RKO (cell line): ENCODE results near the gene POU6F2.
"Not testable (repeated sequence)": the region's sequence is repeated elsewhere in the genome, so short reads cannot be mapped to it uniquely, and the experiment has no call there.

Source experiments
- DNase-seq: peaks from one replicate; pipeline ENCODE4 v3.0.0-alpha.2; 2016; ENCODE audit warnings: low spot score

POU6F2 gene

DNA sequence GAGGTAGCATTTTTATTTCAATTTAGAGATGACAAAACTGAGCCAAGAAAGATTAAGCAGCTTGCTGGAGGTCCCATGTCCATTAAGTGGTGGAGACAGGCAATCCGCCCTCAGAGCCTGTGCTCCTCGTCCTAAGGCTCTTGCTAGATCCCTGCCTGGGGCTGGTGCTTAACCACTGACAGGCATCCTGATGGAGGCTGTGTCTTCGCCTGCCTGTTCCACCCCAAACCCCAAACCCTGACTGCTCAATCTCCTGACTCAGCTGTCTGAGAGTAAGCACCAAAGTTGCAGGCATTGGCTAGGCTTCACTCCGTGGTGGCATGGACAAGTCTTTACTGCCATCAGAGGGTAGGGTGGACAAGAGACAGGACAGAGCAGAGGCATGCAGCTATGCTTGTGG, 209.4 kb downstream of the POU6F2 start:
- no peak for DNase-seq

DNA sequence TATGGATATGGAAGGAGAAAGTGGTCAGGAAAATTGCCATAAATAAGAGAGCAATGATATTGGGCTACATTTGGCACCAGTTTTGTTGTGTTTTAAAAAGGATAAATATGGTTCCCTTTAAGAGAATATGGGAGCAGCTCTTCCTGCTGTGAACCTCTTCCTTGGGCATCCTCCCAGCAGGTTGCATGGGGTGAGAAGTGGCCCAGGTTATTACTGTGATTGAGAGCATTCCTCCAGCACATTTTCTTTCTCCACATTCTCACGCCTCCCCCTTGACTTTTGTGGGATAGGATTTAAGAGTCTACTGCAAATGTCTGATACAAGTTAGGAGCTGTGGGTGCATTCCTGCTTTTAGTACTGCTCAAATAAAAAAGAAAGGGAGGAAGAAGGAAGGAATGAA, 214.8 kb downstream of the POU6F2 start:
- DNase-seq, result no peak

DNA sequence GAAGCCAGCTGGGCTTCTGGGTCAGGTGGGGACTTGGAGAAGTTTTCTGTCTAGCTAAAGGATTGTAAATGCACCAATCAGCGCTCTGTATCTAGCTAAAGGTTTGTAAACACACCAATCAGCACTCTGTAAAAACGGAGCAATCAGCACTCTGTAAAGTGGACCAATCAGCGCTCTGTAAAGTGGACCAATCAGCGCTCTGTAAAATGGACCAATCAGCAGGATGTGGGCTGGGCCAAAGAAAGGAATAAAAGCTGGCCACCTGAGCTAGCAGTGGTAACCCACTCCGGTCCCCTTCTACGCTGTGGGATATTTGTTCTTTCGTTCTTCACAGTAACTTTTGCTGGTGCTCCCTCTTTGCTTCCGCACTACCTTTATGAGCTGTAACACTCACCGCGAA, 216.7 kb downstream of the POU6F2 start:
- DNase-seq, result not testable (repeated sequence)

DNA sequence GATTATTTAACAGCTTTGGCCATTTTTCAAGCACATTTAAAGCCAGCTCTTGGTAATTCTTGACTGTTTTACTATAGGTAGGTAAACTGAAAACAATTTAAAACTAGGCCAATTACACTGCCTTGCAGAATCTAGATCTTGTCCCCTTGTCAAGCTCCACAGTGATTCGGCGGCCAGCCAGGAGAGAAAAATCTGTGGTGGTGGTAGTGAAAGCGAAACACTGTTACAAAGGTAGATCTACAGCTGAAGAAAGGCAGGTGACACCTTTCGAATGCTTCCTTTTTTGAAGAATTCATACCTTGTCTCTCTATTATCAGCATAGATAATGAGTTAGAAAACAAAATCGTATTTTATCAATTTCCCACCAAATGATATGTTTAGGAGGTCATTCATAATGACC, 218.3 kb downstream of the POU6F2 start:
- DNase-seq, result no peak

DNA sequence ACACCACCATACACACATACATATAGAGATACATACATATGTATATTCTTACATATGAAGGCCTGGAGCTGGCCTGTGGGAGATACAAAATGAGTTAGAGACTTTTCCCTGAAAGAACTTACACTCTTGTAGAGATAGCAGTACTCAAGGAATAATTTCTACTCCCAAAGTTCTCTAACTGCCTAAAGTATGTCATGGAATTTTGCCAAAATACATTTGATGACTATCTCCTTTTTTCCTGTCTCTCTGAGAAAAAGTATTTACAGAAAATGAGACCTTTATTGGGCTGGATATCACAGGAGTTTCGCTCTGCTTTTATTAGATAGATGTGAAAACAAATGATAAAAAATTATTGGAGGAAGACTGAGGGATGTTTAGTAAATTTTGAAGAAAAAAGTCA, 220.1 kb downstream of the POU6F2 start:
- DNase-seq, result no peak

DNA sequence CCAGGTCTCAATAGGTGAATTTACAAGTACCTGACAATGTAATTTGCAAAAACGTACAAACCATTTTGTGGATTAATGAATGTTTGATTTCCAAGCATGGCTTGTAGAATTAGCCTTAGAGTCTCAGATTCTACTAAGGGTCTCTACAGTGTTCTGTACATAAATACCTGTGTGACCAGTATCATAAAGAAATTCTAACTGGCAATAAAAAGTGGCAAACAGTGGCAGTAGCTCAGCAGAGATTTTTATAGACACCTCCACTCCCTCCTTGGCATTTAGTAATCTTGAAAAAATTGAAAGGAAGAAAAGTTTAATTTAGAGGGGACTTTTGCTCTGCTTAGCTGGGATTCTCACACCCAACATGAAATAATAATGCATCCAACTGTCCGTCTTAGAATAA, 220.8 kb downstream of the POU6F2 start:
- no peak for DNase-seq

DNA sequence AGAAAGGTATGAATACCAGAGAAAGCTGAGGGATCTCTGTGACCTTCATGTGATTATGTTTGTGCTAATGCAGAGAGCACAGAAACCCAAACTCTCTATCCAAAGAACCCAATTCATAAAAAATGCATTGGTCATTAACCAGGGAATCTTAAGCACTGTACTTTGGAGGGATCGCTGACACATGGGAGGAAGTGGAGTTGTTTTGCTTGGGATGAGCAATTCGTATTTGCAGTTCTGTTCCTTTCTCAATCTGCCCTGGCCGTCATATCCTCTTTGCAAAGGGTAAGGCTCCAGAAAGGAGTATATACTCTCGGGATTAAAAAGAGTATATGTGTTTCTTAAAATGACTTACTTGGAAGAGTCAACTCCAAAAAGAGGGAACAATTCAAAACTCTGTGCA, 221.3 kb downstream of the POU6F2 start:
- no peak for DNase-seq

DNA sequence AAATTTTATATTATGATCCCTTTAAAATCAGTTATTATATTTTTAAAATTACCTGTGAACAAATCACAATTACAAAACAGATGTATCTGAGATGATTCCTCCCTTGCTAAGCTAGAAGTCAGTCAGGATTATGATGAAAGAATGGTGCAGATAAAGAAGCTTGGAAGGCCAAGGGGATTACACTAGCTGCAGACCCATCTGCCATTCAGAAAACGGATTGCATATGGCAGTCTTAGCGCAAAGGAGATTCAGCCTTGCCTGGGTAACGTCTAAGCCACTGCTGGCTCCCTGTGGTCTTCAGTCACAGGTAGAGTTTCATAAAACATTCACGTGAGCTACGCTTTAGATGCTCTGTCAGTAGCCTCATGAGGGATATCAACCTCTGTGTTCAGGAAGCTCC, 222.2 kb downstream of the POU6F2 start:
- no peak for DNase-seq

DNA sequence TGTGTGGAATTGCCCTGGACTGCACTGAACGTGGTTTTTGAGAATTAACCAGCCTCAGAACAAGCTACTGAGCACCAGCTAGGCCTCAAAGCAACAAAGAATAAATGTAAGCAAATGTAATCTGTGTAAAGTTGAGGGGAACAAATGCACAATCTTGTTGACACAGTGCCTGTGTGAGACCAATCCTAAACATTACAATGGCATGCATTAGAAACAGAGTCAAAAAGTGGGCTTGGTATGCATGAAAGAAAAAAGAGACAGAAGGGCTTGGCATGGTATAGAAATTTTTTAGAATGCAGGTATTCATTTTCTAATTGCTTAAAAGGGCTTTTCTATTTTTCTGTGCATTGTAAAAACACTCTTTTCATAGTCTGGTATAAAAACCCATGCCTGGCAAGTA, 224.3 kb downstream of the POU6F2 start:
- DNase-seq, result no peak

DNA sequence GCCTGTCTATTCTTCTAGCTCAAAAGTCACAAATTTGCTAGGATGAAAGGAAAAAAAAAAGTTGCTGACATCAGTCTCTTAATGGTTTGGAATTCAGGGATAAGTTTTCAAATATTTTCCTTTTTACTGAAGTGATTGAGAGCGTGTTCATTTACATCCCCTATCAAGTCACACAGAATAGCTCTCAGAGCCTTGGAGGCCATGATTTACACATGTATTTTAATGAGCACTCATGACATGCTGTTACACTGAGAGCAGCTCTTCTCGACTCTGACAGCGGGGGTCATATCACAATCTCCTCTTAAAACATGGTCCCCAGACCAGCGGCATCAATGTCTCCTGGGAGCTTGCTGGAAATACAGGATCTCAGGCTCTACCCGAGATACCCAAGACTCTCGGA, 232.7 kb downstream of the POU6F2 start:
- no peak for DNase-seq

DNA sequence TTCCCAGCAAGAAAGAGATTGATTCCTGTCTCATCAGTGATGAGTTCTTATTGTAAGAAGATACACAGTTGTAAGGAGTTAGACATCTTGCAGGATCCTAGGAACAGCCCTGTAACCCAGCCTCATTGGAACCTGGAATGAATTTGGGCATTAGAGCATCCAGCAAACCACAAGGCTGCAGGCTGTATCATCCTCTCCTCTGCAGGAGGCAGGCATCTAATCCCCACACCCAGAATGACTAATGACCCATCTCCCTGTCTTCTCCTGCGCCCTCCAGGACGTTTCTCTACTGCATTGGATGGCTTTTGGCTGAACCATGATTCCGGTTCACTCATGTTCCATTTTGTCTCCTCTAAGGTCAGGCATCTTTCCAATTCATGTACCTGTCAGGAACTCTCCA, 233.9 kb downstream of the POU6F2 start:
- DNase-seq, result no peak

DNA sequence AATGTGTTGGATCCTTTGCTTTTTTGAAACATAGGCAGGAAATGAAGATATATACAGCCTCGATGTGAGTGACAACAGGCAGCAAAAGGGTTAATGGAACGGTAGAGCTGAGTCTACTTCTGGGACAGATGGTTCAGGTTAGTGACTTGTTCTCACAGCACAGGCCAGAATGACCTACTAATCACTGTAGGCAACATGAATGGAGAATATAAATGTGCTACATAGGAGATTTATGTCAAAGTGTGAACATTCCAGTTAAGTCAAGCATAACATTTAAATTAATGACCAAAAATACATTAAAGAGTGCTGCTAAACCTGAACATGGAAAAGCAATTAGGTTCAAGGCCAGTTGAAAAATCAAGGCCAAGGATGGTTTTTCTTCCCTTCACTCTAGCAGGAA, 235.2 kb downstream of the POU6F2 start:
- DNase-seq, result no peak

DNA sequence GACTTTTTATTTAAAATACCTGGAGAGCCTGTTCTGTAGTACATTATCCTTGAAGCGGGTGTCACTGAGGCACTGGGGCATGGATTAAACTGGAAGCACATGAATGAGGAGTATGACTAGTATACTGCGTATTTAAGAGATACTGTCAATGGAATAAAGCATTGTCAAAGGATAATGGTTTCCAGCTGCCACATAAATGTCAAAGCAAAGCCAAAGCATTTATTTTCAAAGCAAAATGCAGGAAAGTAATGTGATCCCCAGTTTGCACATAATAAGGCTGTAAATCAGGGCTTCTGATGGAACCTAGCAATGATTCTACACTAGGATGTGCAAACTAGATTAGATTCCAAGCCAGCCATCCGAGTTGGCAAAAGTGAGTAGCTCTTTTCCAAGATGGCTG, 240.1 kb downstream of the POU6F2 start:
- no peak for DNase-seq

DNA sequence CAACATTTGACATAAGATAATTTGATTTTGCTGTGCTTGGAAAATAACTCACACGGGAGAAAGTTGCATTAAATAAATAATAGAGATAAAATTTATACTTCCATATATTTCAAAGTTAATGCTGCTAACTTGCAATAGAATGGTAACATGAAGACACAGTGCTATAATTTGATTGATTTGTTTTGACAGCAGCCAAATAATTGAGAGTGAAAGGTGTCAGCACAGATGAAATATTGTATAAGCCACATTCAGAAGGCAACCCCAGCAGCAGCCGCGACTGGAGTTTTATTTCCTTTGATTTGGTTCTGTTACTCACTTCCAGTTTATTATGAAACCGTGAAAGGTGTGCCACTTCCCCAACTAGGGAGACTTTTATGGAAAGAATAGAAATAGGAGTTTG, 242.2 kb downstream of the POU6F2 start:
- no peak for DNase-seq

DNA sequence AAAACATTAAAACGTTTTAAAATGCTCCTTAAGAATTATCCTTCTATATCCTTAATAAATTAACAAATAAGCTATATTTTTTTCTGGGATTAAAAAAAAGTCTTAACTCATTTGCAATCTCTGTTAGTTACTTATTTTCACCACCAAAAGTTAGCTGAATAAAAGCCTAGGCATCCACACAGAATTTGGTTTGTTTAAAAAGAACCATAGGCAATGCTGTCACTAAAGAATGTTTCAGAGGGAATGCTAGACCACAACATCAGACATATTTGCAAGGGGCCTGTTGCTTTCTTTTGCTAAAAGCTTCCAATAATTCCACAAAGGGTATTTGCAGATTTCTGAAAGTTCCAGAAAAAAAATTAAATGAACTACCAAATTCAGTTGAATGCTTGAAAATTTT, 244.2 kb downstream of the POU6F2 start:
- no peak for DNase-seq

DNA sequence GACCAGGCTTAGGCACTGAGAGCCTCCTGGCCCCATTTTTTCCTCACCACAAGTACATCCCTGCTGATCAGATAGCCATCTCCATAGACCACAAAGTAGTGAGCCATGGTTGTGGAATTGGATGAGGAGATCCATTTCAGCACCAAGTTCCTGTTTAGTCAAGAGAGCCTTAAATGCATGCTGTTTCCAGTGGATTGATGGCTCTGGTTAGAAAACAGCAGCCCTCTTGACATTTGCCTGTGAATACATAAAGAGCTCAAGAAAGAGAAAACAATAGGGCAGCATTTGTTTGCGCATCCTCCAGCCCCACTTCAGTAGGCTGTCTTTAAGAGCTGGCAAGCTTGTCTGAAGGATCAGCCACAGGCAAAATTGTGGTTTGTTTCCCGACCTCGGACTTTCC, 251.2 kb downstream of the POU6F2 start:
- no peak for DNase-seq

DNA sequence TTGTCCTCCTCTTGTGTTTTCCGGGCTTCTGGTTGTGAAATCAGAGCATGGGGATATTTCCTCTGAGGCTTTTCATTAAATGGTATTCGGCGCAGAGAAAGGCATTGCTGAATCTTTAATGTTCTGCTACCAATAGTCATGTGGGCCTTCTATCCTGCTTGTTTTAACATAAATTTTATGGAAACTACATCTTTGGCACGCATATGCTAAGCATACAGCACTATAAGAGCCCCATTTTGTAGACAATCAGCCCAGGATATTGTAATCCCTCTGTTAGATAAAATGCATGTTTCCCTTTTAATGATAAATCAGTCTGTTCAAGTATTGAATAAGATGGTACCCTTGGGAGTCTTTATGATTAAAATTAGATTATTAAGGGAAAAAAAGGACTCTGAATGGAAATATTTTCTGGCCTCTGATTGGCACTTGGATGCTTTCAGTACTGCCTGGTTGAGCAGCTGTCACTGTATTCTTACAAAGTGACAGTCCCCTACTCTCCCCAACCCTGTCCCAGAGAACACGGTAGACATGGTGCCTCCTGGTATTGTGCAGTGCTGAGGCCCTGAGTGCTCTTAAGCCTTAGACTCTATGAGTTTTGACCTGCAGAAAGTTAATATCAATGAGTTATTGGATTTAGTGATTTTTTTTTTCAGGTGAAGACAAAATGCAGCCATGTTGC, 256.3 kb downstream of the POU6F2 start:
- DNase-seq, result no peak

DNA sequence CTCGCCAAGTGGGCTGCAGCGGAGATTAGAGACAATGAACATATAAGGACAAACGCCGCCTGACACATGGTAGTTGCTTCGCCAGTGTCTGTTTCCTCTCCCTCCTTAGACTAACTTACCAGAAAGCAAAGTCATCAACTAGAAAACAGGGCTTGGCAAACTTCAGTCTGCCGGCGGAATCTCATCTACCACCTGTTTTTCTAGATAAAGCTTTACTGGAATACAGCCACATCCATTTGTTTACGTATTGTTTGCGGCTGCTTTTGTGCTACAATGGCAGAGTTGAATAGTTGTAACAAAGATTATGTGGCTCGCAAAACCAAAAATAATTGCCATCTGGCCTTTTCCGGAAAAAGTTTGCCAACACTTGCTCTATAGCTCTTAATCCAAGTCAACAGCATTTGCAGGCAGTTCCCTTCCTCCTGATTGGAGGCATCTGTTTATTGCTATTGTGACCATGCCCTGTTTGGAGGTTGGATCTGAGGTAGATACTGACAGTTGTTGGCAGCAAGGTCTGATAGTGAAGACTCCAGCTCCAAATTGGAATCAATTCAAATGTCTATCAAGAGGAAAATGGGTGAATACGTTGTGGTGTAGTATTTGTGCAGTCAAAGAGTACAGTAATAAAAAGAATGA, 260.6 kb downstream of the POU6F2 start:
- DNase-seq, result no peak

DNA sequence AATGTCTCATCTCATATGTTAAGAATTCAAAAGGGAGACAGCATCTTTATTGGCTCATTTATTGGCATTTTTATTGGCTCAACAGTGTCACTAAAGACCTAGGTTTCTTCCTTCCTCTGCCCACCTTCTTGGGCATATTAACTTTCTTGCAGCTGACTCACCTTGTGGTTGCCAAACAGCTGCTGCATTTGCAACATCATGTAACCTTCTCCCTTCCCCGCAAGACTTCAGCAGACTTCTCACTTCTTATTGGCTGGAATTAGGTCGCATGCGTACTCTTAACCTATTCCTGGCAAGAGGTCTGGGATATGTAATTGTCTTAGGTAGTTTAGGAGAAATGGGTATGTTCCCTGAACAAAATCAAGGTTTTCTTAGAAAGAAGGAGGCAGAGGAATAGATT, 263.2 kb downstream of the POU6F2 start:
- no peak for DNase-seq

DNA sequence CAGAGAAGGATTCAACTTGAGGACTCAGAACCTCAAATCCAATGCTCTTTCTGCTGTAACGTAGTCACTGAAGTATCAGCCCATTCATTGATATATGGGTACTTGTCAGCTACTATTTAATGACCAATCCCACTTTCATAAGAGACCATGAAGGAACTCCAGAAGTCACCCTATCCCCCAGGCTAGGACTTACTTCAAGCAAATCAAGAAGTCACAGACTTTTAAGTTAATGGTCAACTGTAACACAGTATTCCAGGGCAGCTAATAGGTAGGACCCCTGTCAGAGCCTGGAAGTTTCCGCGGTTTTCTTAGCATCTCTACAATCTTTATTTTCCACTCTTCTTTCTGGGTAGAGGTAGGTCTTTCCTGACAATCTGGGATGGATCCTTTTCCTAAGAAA, 269.9 kb downstream of the POU6F2 start:
- no peak for DNase-seq

DNA sequence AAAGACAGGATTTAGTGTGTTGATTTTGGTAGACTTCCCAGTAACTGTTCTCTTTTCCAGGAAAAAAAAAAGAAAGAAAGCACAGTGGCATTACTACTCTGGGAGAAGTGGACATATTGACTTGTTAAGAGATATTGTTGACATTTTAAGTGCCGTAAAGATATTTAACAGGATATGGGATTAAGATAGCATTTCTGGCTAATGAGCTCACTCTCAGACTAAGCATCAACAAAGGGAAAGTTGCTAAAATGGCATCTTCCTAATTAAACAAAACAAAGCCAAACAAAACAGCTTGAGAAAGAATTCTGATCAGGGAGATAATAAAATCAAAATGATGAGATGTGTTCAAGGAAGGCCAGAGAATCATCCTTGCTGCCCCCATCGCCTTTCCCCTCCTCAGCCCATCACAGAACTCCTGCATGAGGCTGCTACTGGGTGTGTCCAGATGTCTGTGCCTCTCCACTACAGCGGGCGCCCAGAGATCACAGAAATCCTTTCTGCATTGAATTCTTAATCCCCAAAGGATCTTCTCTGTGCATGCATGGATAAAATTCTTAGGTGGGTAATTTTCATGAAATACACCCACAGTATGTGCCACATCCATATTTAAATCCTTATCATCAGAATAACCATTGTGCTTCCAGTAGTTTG, 270.5 kb downstream of the POU6F2 start:
- DNase-seq, result no peak

DNA sequence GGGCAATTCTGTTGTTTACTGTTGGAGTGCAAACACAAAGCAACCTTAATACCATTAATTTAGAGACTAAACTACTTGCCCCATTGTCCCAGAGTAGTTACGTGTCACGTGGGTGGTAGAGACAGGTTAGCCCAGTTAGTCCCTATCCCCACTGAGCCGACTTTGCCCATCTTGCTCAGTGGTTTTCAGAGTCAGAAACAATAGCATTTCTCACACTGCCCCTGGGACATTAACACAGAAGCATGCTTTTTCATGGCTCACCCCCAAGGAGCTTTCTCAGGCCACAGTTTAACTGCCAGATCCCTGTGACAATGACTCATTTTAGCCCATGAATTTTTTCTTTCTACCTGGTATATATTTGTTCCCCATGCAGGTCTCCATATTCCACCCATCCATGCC, 271.0 kb downstream of the POU6F2 start:
- no peak for DNase-seq

DNA sequence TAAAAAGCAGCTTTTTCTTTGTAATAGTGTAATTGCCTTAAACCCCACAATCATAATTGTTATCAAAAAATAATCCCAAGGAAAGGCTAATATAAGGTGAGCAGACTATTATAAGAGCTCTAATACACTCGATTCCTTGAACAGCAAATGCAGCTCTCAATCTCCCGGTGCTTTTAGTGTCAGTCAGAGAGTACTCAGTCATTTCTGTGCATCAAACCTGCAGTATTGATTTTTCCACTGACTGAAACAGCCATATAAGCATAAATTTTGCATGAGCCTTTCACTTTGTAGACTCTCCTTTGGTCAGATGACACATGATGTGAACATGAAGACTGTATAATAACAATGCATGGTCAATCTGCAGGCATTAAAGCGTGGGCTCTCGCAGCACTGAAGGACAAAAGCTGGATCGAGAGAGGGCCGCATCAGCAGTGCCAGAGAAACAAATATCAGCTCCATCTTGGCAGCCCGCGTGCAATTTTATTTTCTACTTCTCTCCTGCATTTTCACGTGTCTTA, 272.0 kb downstream of the POU6F2 start:
- DNase-seq, result no peak

DNA sequence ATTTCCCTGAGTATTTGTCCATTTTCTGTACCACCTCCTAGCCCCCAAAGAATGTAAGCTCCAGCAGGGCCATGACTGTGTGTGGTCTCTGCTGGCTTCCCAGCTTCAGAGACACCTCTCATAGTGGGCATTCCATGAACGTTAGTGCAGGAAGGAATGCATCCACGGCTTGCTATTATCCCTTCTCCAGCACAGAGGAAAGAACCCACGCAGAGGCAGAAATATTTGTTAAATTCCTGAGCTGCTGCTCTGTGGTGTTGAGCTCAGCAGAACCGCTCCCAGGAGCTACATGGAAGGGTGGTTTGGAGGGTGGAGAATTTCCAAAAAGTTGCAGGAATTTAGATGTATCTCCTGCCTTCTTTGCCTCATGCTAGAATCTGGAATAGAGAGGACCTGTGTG, 275.2 kb downstream of the POU6F2 start:
- no peak for DNase-seq
